Osteocyte (in vitro differentiated cells): ENCODE measurements around the gene PLEKHO2. TPM values are rescaled to one million over a fixed set of nuclear protein-coding genes. Genes with fewer than 3 reads are reported as not detected.
A peak's percentile ranks its signal among the peaks of the same experiment; 100 is the strongest.

ENCODE experiments used
- DNase-seq: peaks from one replicate; pipeline ENCODE4 v3.0.0; 2021; ENCODE audit warnings: mixed read lengths; ENCODE audit not compliant: unreplicated experiment; ENCODE audit errors: extremely low spot score
- H3K27ac Mint-ChIP-seq: one replicate; pipeline ENCODE4 v1.8.0; 2021; ENCODE audit warnings: mild to moderate bottlenecking, mixed read lengths; ENCODE audit not compliant: unreplicated experiment
- H3K27me3 Mint-ChIP-seq: one replicate; pipeline ENCODE4 v1.8.0; 2021; ENCODE audit warnings: mixed read lengths; ENCODE audit not compliant: unreplicated experiment
- H3K36me3 Mint-ChIP-seq: one replicate; pipeline ENCODE4 v1.8.0; 2021; ENCODE audit warnings: mixed read lengths; ENCODE audit not compliant: unreplicated experiment
- H3K4me1 Mint-ChIP-seq: one replicate; pipeline ENCODE4 v1.8.0; 2021; ENCODE audit warnings: mixed read lengths; ENCODE audit not compliant: unreplicated experiment
- H3K4me3 Mint-ChIP-seq: one replicate; pipeline ENCODE4 v1.8.0; 2021; ENCODE audit warnings: mild to moderate bottlenecking, moderate library complexity, mixed read lengths; ENCODE audit not compliant: unreplicated experiment
- H3K9me3 Mint-ChIP-seq: one replicate; pipeline ENCODE4 v1.8.0; 2021; ENCODE audit warnings: mixed read lengths; ENCODE audit not compliant: unreplicated experiment
- total RNA-seq: library from RNA; stranded (reverse); gene quantifications from 2 replicates; pipeline ENCODE4 v1.2.1, GENCODE V29; 2021
- TF ChIP-seq, protein P1 (sequence below): fragments of 200-600 bp; sonication (generic); IDR thresholded peaks from 2 replicates; pipeline ENCODE4 v1.5.0; 2021; ENCODE audit warnings: antibody characterized with exemption, mild to moderate bottlenecking, moderate library complexity

Gene PLEKHO2
- total RNA-seq, 1 donor from 2014 or later = 24.5 TPM

DNA sequence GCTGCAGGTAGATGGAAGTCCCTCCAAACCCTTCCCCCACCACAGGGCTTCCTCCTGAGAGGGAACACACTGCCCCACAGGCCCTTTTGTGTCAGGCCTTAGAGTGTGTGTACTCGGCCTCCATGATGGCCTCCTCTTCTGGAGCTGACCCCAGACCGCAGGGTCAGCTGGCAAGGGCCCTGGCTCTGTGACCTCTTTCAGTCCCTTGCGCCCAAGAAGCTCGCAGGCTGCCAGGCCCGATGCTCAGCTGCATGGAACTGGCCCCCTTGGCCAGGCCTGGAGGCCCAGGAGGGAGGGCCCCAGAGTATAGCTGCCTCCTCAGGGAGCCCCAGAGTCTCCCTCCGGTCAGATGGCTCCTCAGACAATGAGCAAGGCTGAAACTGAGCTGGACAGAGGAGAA, 46.6 kb downstream of the PLEKHO2 start:
- TF ChIP-seq, protein P1, sequence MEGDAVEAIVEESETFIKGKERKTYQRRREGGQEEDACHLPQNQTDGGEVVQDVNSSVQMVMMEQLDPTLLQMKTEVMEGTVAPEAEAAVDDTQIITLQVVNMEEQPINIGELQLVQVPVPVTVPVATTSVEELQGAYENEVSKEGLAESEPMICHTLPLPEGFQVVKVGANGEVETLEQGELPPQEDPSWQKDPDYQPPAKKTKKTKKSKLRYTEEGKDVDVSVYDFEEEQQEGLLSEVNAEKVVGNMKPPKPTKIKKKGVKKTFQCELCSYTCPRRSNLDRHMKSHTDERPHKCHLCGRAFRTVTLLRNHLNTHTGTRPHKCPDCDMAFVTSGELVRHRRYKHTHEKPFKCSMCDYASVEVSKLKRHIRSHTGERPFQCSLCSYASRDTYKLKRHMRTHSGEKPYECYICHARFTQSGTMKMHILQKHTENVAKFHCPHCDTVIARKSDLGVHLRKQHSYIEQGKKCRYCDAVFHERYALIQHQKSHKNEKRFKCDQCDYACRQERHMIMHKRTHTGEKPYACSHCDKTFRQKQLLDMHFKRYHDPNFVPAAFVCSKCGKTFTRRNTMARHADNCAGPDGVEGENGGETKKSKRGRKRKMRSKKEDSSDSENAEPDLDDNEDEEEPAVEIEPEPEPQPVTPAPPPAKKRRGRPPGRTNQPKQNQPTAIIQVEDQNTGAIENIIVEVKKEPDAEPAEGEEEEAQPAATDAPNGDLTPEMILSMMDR = no peak
- no peak for DNase-seq
- no peak overlapping the region for H3K4me3 Mint-ChIP-seq
- H3K4me1 Mint-ChIP-seq = peaks cover 23% of the 10 kb centered on the region
- H3K27ac Mint-ChIP-seq = no peak overlapping the region
- H3K27me3 Mint-ChIP-seq = no peaks in the 10 kb centered on the region
- no peaks in the 10 kb centered on the region for H3K36me3 Mint-ChIP-seq
- H3K9me3 Mint-ChIP-seq = no peaks in the 10 kb centered on the region

DNA sequence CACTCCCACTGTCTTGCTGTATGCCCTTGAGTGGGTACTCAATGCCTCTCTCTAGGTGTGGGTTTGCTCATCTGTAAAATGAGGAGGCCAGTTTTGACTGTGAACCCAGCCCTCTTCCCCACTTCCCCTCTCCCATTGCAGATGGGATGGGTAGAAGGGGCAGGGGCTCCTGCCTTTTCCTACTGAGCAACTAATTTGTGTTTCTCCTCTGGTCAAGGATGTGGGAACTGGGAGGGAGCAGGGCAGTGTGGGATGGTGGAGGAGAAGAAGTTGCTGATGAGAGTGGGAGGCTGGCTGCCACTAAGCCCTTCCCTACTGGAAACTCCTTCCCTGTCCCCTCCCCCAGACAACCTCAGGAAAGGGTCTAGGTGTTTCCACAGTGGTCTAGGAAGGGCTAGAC, 49.8 kb downstream of the PLEKHO2 start:
- no peaks in the 10 kb centered on the region for H3K27me3 Mint-ChIP-seq
- TF ChIP-seq, protein P1 = no peak
- H3K9me3 Mint-ChIP-seq = no peaks in the 10 kb centered on the region
- H3K27ac Mint-ChIP-seq = no peak overlapping the region
- peaks cover 36% of the 10 kb centered on the region for H3K4me1 Mint-ChIP-seq
- H3K36me3 Mint-ChIP-seq = no peaks in the 10 kb centered on the region
- no peak overlapping the region for H3K4me3 Mint-ChIP-seq
- DNase-seq = no peak

DNA sequence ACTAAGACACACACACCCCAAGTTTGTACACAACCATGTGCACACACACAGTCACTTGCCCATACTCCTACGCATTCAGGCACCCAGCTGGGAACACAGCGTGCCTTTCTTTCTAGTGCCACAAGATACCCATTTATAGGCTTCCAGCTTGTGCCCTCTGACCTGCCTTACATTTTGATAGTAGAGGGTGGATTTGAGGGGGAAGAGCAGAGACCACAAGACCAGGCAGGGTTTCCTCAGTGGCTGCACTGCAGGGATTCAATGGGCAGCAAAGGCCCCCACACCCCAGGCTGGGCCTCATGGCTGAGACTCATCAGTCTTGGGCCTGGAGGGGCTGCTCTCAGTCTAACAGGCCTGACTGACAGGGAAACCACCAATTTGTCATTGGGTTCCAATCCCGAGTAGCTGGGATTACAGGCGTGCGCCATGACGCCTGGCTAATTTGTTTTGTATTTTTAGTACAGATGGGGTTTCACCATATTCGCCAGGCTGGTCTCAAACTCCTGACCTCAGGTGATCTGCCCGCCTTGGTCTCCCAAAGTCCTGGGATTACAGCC, 51.2 kb downstream of the PLEKHO2 start:
- Mint-ChIP-seq H3K36me3 (no peaks in the 10 kb centered on the region), H3K9me3 (no peaks in the 10 kb centered on the region), H3K4me1 (peaks cover 50% of the 10 kb centered on the region), H3K4me3 (no peak overlapping the region), H3K27ac (peak overlapping the region; percentile 17), H3K27me3 (no peaks in the 10 kb centered on the region)
- TF ChIP-seq, protein P1 = no peak
- DNase-seq = no peak

DNA sequence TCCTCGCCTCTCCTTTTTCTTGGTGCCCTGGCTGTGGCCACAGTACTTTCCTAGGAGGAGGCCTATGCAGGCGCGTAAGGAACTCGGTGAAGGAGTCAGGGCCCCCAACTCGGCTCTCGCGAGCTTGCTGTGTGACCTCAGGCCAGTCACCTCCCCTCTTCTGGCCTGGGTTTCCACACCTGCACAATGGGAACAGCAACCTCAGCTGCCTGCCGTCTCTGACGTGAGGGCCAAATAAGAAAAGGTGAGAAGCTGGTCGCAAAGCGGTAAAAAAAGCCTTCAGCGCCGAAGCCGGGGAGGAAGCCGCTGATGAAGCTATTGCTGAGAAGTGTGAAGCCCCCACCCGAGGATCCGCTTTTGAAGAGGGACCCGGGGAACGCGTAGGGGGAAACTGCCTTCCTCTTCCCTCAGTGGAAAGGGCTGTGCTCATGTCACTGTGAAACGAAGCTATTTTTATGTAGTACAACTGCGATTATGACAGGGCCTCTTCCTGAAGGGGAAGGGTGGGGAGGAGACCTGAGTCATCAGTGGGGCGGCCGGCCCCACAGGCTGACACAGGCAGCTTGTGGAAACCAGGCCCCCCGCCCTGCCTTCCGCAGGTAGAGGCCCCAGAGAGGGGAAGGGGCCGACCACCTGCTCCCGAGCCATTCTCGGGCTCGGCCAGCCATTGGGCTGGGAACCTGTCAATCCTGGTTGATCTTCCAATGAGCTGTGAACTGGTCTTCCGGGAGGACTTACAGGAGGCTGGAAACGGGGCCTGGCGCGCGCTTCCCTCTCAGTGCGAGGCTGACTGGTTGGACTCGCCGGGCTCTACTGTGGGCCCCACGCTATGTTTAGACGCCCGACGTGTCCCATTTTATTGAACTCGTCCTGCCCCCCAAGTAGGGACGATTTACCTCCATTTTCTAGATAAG, 52.0 kb downstream of the PLEKHO2 start:
- Mint-ChIP-seq H3K36me3 (no peaks in the 10 kb centered on the region), H3K4me3 (peak overlapping the region; percentile 57)
- TF ChIP-seq, protein P1 = no peak

DNA sequence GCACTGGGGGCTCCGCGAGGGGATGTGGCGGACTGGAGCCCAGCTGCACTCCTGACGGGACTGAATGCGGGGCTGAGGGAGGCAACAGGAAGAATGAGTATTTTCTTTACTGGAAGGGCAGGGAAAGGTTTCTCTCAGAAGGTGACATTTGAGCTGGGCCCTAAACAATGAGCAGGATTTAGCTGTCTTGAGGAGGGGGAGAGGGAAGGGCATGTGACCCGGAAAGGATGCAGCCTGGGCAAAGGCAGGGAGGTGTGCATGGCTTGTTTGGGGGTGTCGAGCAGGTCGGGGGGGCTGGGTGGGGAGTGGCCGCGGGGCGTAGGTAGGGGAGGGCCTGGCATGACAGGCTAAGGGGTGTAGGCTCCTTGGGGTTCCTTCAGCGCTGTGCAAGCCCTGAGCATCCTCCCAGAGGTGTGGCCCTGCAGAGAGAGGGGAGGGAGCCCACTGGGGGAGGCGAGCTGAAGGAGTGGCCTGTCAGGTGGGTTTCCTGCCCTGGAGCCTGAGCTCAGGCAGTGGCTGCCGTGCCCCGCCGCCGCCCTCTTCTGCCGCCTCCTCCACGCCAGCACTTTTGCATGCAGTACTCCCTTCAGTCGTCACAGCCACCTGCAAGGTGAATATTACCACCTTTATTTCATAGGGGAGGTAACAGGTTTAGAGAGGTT, 52.8 kb downstream of the PLEKHO2 start:
- TF ChIP-seq, protein P1 = no peak
- H3K4me3 Mint-ChIP-seq = peak overlapping the region; percentile 57
- peaks cover 66% of the 10 kb centered on the region for H3K4me1 Mint-ChIP-seq
- H3K27me3 Mint-ChIP-seq = no peaks in the 10 kb centered on the region
- no peaks in the 10 kb centered on the region for H3K9me3 Mint-ChIP-seq
- DNase-seq = no peak
- H3K36me3 Mint-ChIP-seq = no peaks in the 10 kb centered on the region
- peak overlapping the region; percentile 90 for H3K27ac Mint-ChIP-seq

More for the DNA sequence above, 52.0 kb downstream of the PLEKHO2 start:
- peaks cover 58% of the 10 kb centered on the region for H3K4me1 Mint-ChIP-seq
- no peaks in the 10 kb centered on the region for H3K9me3 Mint-ChIP-seq
- peak; percentile 91 for DNase-seq
- H3K27ac Mint-ChIP-seq = peak overlapping the region; percentile 90
- H3K27me3 Mint-ChIP-seq = no peaks in the 10 kb centered on the region
